Effector memory CD8-positive, alpha-beta T cell (primary cell): ENCODE data around the gene ACAD9.

ENCODE experiments used
- ATAC-seq: fragments of 150-1000 bp; cut with Tn5 transposase; replicated peaks from 2 replicates; pipeline ENCODE4 v1.10.0; 2021; ENCODE audit warnings: mild to moderate bottlenecking, moderate library complexity
- DNase-seq, 3 experiments: peaks; one replicate each; pipeline ENCODE4 v3.0.0; 2021
- H3K27ac Mint-ChIP-seq, 2 donors: one replicate each; pipeline ENCODE4 v1.8.0; 2022; ENCODE audit warnings: mild to moderate bottlenecking in 2 of 2, mixed read lengths in 2 of 2, moderate library complexity in 2 of 2
- H3K27me3 Mint-ChIP-seq, 2 donors: one replicate each; pipeline ENCODE4 v1.8.0; 2022; ENCODE audit warnings: mixed read lengths in 2 of 2
- H3K36me3 Mint-ChIP-seq: one replicate; pipeline ENCODE4 v1.8.0; 2022; ENCODE audit warnings: mild to moderate bottlenecking, moderate library complexity, mixed read lengths; ENCODE audit not compliant: insufficient read depth
- H3K4me1 Mint-ChIP-seq, 2 donors: one replicate each; pipeline ENCODE4 v1.8.0; 2022; ENCODE audit warnings: low read depth in 2 of 2, mixed read lengths in 2 of 2
- H3K4me3 Mint-ChIP-seq, 2 donors: one replicate each; pipeline ENCODE4 v1.8.0; 2022; ENCODE audit warnings: mild to moderate bottlenecking in 2 of 2, mixed read lengths in 2 of 2, moderate library complexity in 2 of 2
- H3K9me3 Mint-ChIP-seq, 2 donors: one replicate each; pipeline ENCODE4 v1.8.0; 2022; ENCODE audit warnings: mixed read lengths in 2 of 2

Gene ACAD9

GRCh38 chr3:128882719-128883118 lies 3.3 kb downstream of the ACAD9 start:
- Mint-ChIP-seq H3K36me3 (peaks cover 43% of the 10 kb centered on the region), H3K27me3 (no peaks in the 10 kb centered on the region), H3K27ac (peak overlapping the region in 1 of 2 donors; percentile 24), H3K9me3 (no peaks in the 10 kb centered on the region), H3K4me1 (peaks cover 43 to 46% of the 10 kb centered on the region in 2 donors), H3K4me3 (no peak overlapping the region)
- ATAC-seq (no peak), DNase-seq (no peak)

GRCh38 chr3:128884992-128885391 lies 5.6 kb downstream of the ACAD9 start:
- no peak overlapping the region for H3K27ac Mint-ChIP-seq
- no peak for ATAC-seq
- no peaks in the 10 kb centered on the region for H3K27me3 Mint-ChIP-seq
- peaks cover 28% of the 10 kb centered on the region in 2 donors for H3K4me1 Mint-ChIP-seq
- no peak overlapping the region for H3K4me3 Mint-ChIP-seq
- peaks cover 25% of the 10 kb centered on the region for H3K36me3 Mint-ChIP-seq
- H3K9me3 Mint-ChIP-seq: no peaks in the 10 kb centered on the region
- no peak for DNase-seq

- DNase-seq (no peak), ATAC-seq (no peak)
- H3K27me3 Mint-ChIP-seq: no peaks in the 10 kb centered on the region
- H3K9me3 Mint-ChIP-seq: no peaks in the 10 kb centered on the region
- H3K4me3 Mint-ChIP-seq: no peak overlapping the region
- H3K4me1 Mint-ChIP-seq: no peaks in the 10 kb centered on the region
- no peak overlapping the region for H3K27ac Mint-ChIP-seq
- peaks cover 22% of the 10 kb centered on the region for H3K36me3 Mint-ChIP-seq
Observed at GRCh38 chr3:128889139-128889894, 9.9 kb downstream of the ACAD9 start.

GRCh38 chr3:128895843-128896697 lies 16.6 kb downstream of the ACAD9 start:
- no peaks in the 10 kb centered on the region for H3K9me3 Mint-ChIP-seq
- DNase-seq (no peak), ATAC-seq (no peak)
- H3K4me1 Mint-ChIP-seq: no peaks in the 10 kb centered on the region
- peak overlapping the region; percentile 52 to 85 for H3K27ac Mint-ChIP-seq
- no peaks in the 10 kb centered on the region for H3K27me3 Mint-ChIP-seq
- peaks cover 70% of the 10 kb centered on the region for H3K36me3 Mint-ChIP-seq
- no peak overlapping the region for H3K4me3 Mint-ChIP-seq

- DNase-seq (no peak), ATAC-seq (no peak)
- no peaks in the 10 kb centered on the region for H3K9me3 Mint-ChIP-seq
- peaks cover 77% of the 10 kb centered on the region for H3K36me3 Mint-ChIP-seq
- no peaks in the 10 kb centered on the region for H3K27me3 Mint-ChIP-seq
- peak overlapping the region; percentile 13 to 32 for H3K27ac Mint-ChIP-seq
- no peak overlapping the region for H3K4me3 Mint-ChIP-seq
- no peaks in the 10 kb centered on the region for H3K4me1 Mint-ChIP-seq
Observed at GRCh38 chr3:128902426-128902825, 23.0 kb downstream of the ACAD9 start.

- no peaks in the 10 kb centered on the region for H3K9me3 Mint-ChIP-seq
- no peak overlapping the region for H3K27ac Mint-ChIP-seq
- ATAC-seq (no peak), DNase-seq (no peak)
- H3K36me3 Mint-ChIP-seq: peaks cover 66% of the 10 kb centered on the region
- H3K4me1 Mint-ChIP-seq: no peaks in the 10 kb centered on the region
- no peak overlapping the region for H3K4me3 Mint-ChIP-seq
- H3K27me3 Mint-ChIP-seq: no peaks in the 10 kb centered on the region
Observed at GRCh38 chr3:128903501-128903900, 24.1 kb downstream of the ACAD9 start.

- H3K27me3 Mint-ChIP-seq: no peaks in the 10 kb centered on the region
- H3K27ac Mint-ChIP-seq: peak overlapping the region in 1 of 2 donors; percentile 57
- DNase-seq: no peak
- H3K36me3 Mint-ChIP-seq: peaks cover 45% of the 10 kb centered on the region
- H3K4me1 Mint-ChIP-seq: no peaks in the 10 kb centered on the region
- no peak overlapping the region for H3K4me3 Mint-ChIP-seq
- no peaks in the 10 kb centered on the region for H3K9me3 Mint-ChIP-seq
- no peak for ATAC-seq
Observed at GRCh38 chr3:128906031-128906803, 26.8 kb downstream of the ACAD9 start.

- peaks cover 38% of the 10 kb centered on the region for H3K36me3 Mint-ChIP-seq
- ATAC-seq (no peak), DNase-seq (no peak)
- H3K9me3 Mint-ChIP-seq: no peaks in the 10 kb centered on the region
- H3K27me3 Mint-ChIP-seq: no peaks in the 10 kb centered on the region
- no peak overlapping the region for H3K4me3 Mint-ChIP-seq
- H3K4me1 Mint-ChIP-seq: no peaks in the 10 kb centered on the region
- peak overlapping the region; percentile 24 to 60 for H3K27ac Mint-ChIP-seq
Observed at GRCh38 chr3:128906804-128907525, 27.5 kb downstream of the ACAD9 start.

GRCh38 chr3:128907706-128908445 lies 28.5 kb downstream of the ACAD9 start:
- no peak overlapping the region for H3K4me3 Mint-ChIP-seq
- no peak for DNase-seq
- H3K27me3 Mint-ChIP-seq: no peaks in the 10 kb centered on the region
- H3K4me1 Mint-ChIP-seq: no peaks in the 10 kb centered on the region
- H3K36me3 Mint-ChIP-seq: peaks cover 30% of the 10 kb centered on the region
- H3K9me3 Mint-ChIP-seq: no peaks in the 10 kb centered on the region
- peak overlapping the region in 1 of 2 donors; percentile 46 for H3K27ac Mint-ChIP-seq
- no peak for ATAC-seq

- Mint-ChIP-seq H3K36me3 (peaks cover 22% of the 10 kb centered on the region), H3K27ac (no peak overlapping the region), H3K27me3 (no peaks in the 10 kb centered on the region), H3K4me1 (no peaks in the 10 kb centered on the region), H3K9me3 (no peaks in the 10 kb centered on the region), H3K4me3 (no peak overlapping the region)
- DNase-seq: no peak
- ATAC-seq: no peak
Observed at GRCh38 chr3:128908951-128909350, 29.5 kb downstream of the ACAD9 start.

- Mint-ChIP-seq H3K4me3 (no peak overlapping the region), H3K9me3 (no peaks in the 10 kb centered on the region), H3K4me1 (no peaks in the 10 kb centered on the region), H3K27me3 (no peaks in the 10 kb centered on the region), H3K36me3 (peaks cover 16% of the 10 kb centered on the region), H3K27ac (no peak overlapping the region)
- ATAC-seq (no peak), DNase-seq (no peak)
Observed at GRCh38 chr3:128910006-128910405, 30.6 kb downstream of the ACAD9 start.

GRCh38 chr3:128911911-128912310 lies 32.5 kb downstream of the ACAD9 start:
- no peak for ATAC-seq
- peak overlapping the region in 1 of 2 donors; percentile 11 for H3K27ac Mint-ChIP-seq

More at GRCh38 chr3:128911911-128912310, 32.5 kb downstream of the ACAD9 start:
- Mint-ChIP-seq H3K27me3 (no peaks in the 10 kb centered on the region), H3K4me1 (no peaks in the 10 kb centered on the region), H3K4me3 (no peak overlapping the region), H3K9me3 (no peaks in the 10 kb centered on the region), H3K36me3 (peaks cover 7% of the 10 kb centered on the region)
- no peak for DNase-seq
